ENCODE measurements around the gene RAB3A.
A peak's percentile ranks its signal among the peaks of the same experiment; 100 is the strongest.

DNA sequence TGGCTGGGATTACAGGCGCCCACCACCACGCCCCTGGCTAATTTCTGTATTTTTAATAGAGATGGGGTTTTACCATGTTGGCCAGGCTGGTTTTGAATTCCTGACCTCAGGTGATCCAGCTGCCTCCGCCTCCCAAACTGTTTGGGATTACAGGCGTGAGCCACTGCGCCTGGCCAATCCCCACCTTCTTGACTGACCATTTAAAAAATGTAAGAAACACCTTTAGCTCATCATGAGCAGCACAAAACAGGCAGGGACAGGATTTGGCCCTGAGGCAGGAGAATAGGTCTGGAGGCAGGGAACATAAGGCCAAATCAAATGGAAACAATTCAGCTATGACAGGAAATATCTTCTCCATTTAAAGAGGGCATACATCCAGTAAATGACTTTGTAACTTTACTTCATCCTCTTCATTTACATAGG is 12.2 kb downstream of the RAB3A start:
- no peak for TF ChIP-seq POLR2A (IDR thresholded peaks at IDR 0.05)
- TF ChIP-seq, protein P1, sequence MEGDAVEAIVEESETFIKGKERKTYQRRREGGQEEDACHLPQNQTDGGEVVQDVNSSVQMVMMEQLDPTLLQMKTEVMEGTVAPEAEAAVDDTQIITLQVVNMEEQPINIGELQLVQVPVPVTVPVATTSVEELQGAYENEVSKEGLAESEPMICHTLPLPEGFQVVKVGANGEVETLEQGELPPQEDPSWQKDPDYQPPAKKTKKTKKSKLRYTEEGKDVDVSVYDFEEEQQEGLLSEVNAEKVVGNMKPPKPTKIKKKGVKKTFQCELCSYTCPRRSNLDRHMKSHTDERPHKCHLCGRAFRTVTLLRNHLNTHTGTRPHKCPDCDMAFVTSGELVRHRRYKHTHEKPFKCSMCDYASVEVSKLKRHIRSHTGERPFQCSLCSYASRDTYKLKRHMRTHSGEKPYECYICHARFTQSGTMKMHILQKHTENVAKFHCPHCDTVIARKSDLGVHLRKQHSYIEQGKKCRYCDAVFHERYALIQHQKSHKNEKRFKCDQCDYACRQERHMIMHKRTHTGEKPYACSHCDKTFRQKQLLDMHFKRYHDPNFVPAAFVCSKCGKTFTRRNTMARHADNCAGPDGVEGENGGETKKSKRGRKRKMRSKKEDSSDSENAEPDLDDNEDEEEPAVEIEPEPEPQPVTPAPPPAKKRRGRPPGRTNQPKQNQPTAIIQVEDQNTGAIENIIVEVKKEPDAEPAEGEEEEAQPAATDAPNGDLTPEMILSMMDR (IDR thresholded peaks at IDR 0.05) = peak in 1 of 6 experiments; percentile 47

All from adrenal gland (tissue), 5 donors.